HG02885 (cell line): ENCODE measurements around the gene LRRC7.

ENCODE experiments used
- ATAC-seq: cut with Tn5 transposase; IDR thresholded peaks from one replicate; pipeline ENCODE4 v1.9.1; 2021; ENCODE audit warnings: mild to moderate bottlenecking; ENCODE audit not compliant: unreplicated experiment, poor library complexity

The LRRC7 gene

GRCh38 chr1:70072231-70072751, 504.6 kb downstream of the LRRC7 start:
- ATAC-seq, result no peak

GRCh38 chr1:70075761-70076160, 508.0 kb downstream of the LRRC7 start:
- no peak for ATAC-seq

- no peak for ATAC-seq
Measured at GRCh38 chr1:70077066-70077465, 509.3 kb downstream of the LRRC7 start.

GRCh38 chr1:70079546-70079945, 511.8 kb downstream of the LRRC7 start:
- no peak for ATAC-seq

GRCh38 chr1:70083519-70083918, 515.8 kb downstream of the LRRC7 start:
- ATAC-seq, result peak; percentile 50

GRCh38 chr1:70084314-70084915, 516.7 kb downstream of the LRRC7 start:
- no peak for ATAC-seq

- no peak for ATAC-seq
Measured at GRCh38 chr1:70085521-70085920, 517.8 kb downstream of the LRRC7 start.

GRCh38 chr1:70086897-70087296, 519.2 kb downstream of the LRRC7 start:
- no peak for ATAC-seq

- ATAC-seq, result no peak
Measured at GRCh38 chr1:70090141-70090540, 522.4 kb downstream of the LRRC7 start.

GRCh38 chr1:70090875-70091274, 523.2 kb downstream of the LRRC7 start:
- no peak for ATAC-seq

GRCh38 chr1:70091811-70092210, 524.1 kb downstream of the LRRC7 start:
- no peak for ATAC-seq

GRCh38 chr1:70092526-70092925, 524.8 kb downstream of the LRRC7 start:
- ATAC-seq, result no peak

GRCh38 chr1:70093250-70093975, 525.7 kb downstream of the LRRC7 start:
- ATAC-seq, result no peak

GRCh38 chr1:70101231-70101630, 533.5 kb downstream of the LRRC7 start:
- no peak for ATAC-seq

- no peak for ATAC-seq
Measured at GRCh38 chr1:70101774-70102173, 534.1 kb downstream of the LRRC7 start.

GRCh38 chr1:70103770-70104169, 536.0 kb downstream of the LRRC7 start:
- no peak for ATAC-seq

- no peak for ATAC-seq
Measured at GRCh38 chr1:70109241-70109640, 541.5 kb downstream of the LRRC7 start.

- ATAC-seq, result no peak
Measured at GRCh38 chr1:70112838-70113237, 545.1 kb downstream of the LRRC7 start.

- ATAC-seq, result no peak
Measured at GRCh38 chr1:70115315-70115714, 547.6 kb downstream of the LRRC7 start.

- no peak for ATAC-seq
Measured at GRCh38 chr1:70117046-70117445, 549.3 kb downstream of the LRRC7 start.

- ATAC-seq, result no peak
Measured at GRCh38 chr1:70134148-70134547, 566.4 kb downstream of the LRRC7 start.

- ATAC-seq, result no peak
Measured at GRCh38 chr1:70140343-70140742, 572.6 kb downstream of the LRRC7 start.
